Measurements from ENCODE around the gene PLCH1.

Gene PLCH1

GRCh38 chr3:155778462-155778861 is 33.6 kb upstream of the PLCH1 start:
- Histone ChIP-seq H2BK5ac (ENCODE audit: low read depth, low read length, poor library complexity, severe bottlenecking) (no peak overlapping the region), H3K9me3 (ENCODE audit: control insufficient read depth, low read length) (peaks cover 10% of the 10 kb centered on the region), H3K4me1 (ENCODE audit: control insufficient read depth, insufficient read depth, low read depth, low read length) (no peaks in the 10 kb centered on the region), H2BK12ac (ENCODE audit: low read length in 2 of 2) (no peak overlapping the region), H4K91ac (ENCODE audit: low read length) (no peak overlapping the region), H3K27ac (ENCODE audit: low read length, poor library complexity, severe bottlenecking) (no peak overlapping the region), H3K18ac (ENCODE audit: low read depth in 1 of 2, low read length in 2 of 2) (no peak overlapping the region), H3K14ac (ENCODE audit: low read length in 2 of 2) (no peak overlapping the region), H2BK15ac (ENCODE audit: low read depth, poor library complexity, severe bottlenecking) (no peak overlapping the region), H3K36me3 (ENCODE audit: control insufficient read depth in 1 of 2, insufficient read depth in 2 of 2, low read depth in 1 of 2, low read length in 2 of 2) (peaks cover 0 to 8% of the 10 kb centered on the region in 2 experiments), H2AK5ac (ENCODE audit: low read length, severe bottlenecking) (no peak overlapping the region), H3K4ac (ENCODE audit: low read depth in 1 of 2, low read length in 2 of 2) (no peak overlapping the region), H3K9ac (ENCODE audit: low read length) (no peak overlapping the region), H2BK120ac (ENCODE audit: low read depth, low read length) (no peak overlapping the region), H4K8ac (ENCODE audit: low read length) (no peak overlapping the region), H3K4me3 (ENCODE audit: insufficient read depth in 1 of 2, low read depth in 1 of 2, low read length in 2 of 2) (no peak overlapping the region), H3K79me1 (replicated peaks; ENCODE audit: low read length, poor library complexity, severe bottlenecking) (peaks cover 3% of the 10 kb centered on the region), H3K27me3 (ENCODE audit: control insufficient read depth in 1 of 2, insufficient read depth in 1 of 2, low read length in 2 of 2) (no peaks in the 10 kb centered on the region), H3K4me2 (ENCODE audit: low read length, poor library complexity, severe bottlenecking) (no peak overlapping the region), H3K23ac (ENCODE audit: low read length in 2 of 2) (no peak overlapping the region), H2AFZ (ENCODE audit: low read depth, low read length) (no peak overlapping the region)
- DNase-seq: no peak

- Histone ChIP-seq H3K14ac (ENCODE audit: low read length in 2 of 2) (no peak overlapping the region), H3K23ac (ENCODE audit: low read length in 2 of 2) (no peak overlapping the region), H2BK12ac (ENCODE audit: low read length in 2 of 2) (no peak overlapping the region), H2BK5ac (ENCODE audit: low read depth, low read length, poor library complexity, severe bottlenecking) (no peak overlapping the region), H3K27ac (ENCODE audit: low read length, poor library complexity, severe bottlenecking) (no peak overlapping the region), H3K18ac (ENCODE audit: low read depth in 1 of 2, low read length in 2 of 2) (no peak overlapping the region), H3K4ac (ENCODE audit: low read depth in 1 of 2, low read length in 2 of 2) (no peak overlapping the region), H2AK5ac (ENCODE audit: low read length, severe bottlenecking) (no peak overlapping the region), H3K4me2 (ENCODE audit: low read length, poor library complexity, severe bottlenecking) (no peak overlapping the region), H4K91ac (ENCODE audit: low read length) (no peak overlapping the region), H4K8ac (ENCODE audit: low read length) (no peak overlapping the region), H3K27me3 (ENCODE audit: control insufficient read depth in 1 of 2, insufficient read depth in 1 of 2, low read length in 2 of 2) (no peaks in the 10 kb centered on the region), H3K4me1 (ENCODE audit: control insufficient read depth, insufficient read depth, low read depth, low read length) (peaks cover 3% of the 10 kb centered on the region), H2BK120ac (ENCODE audit: low read depth, low read length) (no peak overlapping the region), H3K4me3 (ENCODE audit: insufficient read depth in 1 of 2, low read depth in 1 of 2, low read length in 2 of 2) (no peak overlapping the region), H2BK15ac (ENCODE audit: low read depth, poor library complexity, severe bottlenecking) (no peak overlapping the region), H3K9me3 (ENCODE audit: control insufficient read depth, low read length) (no peaks in the 10 kb centered on the region), H3K36me3 (ENCODE audit: control insufficient read depth in 1 of 2, insufficient read depth in 2 of 2, low read depth in 1 of 2, low read length in 2 of 2) (peaks cover 4 to 8% of the 10 kb centered on the region in 2 experiments), H3K79me1 (replicated peaks; ENCODE audit: low read length, poor library complexity, severe bottlenecking) (peaks cover 1% of the 10 kb centered on the region), H3K9ac (ENCODE audit: low read length) (no peak overlapping the region), H2AFZ (ENCODE audit: low read depth, low read length) (no peak overlapping the region)
- WGBS: no CpG with 5 or more reads among the region's 1 CpG
- DNase-seq: no peak
Measured at GRCh38 chr3:155772801-155773200, 27.9 kb upstream of the PLCH1 start.

- H2BK15ac ChIP-seq (ENCODE audit: low read depth, poor library complexity, severe bottlenecking): no peak overlapping the region
- WGBS: 93% methylated on average over 6 of the region's 6 CpGs
- H2BK12ac ChIP-seq (ENCODE audit: low read length in 2 of 2): no peak overlapping the region
- no peak overlapping the region for H3K9ac ChIP-seq (ENCODE audit: low read length)
- no peak overlapping the region for H3K4ac ChIP-seq (ENCODE audit: low read depth in 1 of 2, low read length in 2 of 2)
- H3K4me2 ChIP-seq (ENCODE audit: low read length, poor library complexity, severe bottlenecking): no peak overlapping the region
- H2AFZ ChIP-seq (ENCODE audit: low read depth, low read length): no peak overlapping the region
- H3K36me3 ChIP-seq (ENCODE audit: control insufficient read depth in 1 of 2, insufficient read depth in 2 of 2, low read depth in 1 of 2, low read length in 2 of 2): peaks cover 4 to 8% of the 10 kb centered on the region in 2 experiments
- H2BK5ac ChIP-seq (ENCODE audit: low read depth, low read length, poor library complexity, severe bottlenecking): no peak overlapping the region
- no peaks in the 10 kb centered on the region for H3K9me3 ChIP-seq (ENCODE audit: control insufficient read depth, low read length)
- no peak overlapping the region for H3K27ac ChIP-seq (ENCODE audit: low read length, poor library complexity, severe bottlenecking)
- no peak overlapping the region for H2AK5ac ChIP-seq (ENCODE audit: low read length, severe bottlenecking)
- no peak overlapping the region for H3K23ac ChIP-seq (ENCODE audit: low read length in 2 of 2)
- H4K8ac ChIP-seq (ENCODE audit: low read length): no peak overlapping the region
- no peak overlapping the region for H2BK120ac ChIP-seq (ENCODE audit: low read depth, low read length)
- DNase-seq: peak; percentile 25
- peaks cover 3% of the 10 kb centered on the region for H3K4me1 ChIP-seq (ENCODE audit: control insufficient read depth, insufficient read depth, low read depth, low read length)
- H3K18ac ChIP-seq (ENCODE audit: low read depth in 1 of 2, low read length in 2 of 2): no peak overlapping the region
- peak overlapping the region in 1 of 2 experiments; percentile 11 for H3K14ac ChIP-seq (ENCODE audit: low read length in 2 of 2)
- H3K79me1 ChIP-seq (replicated peaks; ENCODE audit: low read length, poor library complexity, severe bottlenecking): no peaks in the 10 kb centered on the region
- no peaks in the 10 kb centered on the region for H3K27me3 ChIP-seq (ENCODE audit: control insufficient read depth in 1 of 2, insufficient read depth in 1 of 2, low read length in 2 of 2)
- H4K91ac ChIP-seq (ENCODE audit: low read length): no peak overlapping the region
- H3K4me3 ChIP-seq (ENCODE audit: insufficient read depth in 1 of 2, low read depth in 1 of 2, low read length in 2 of 2): no peak overlapping the region
Measured at GRCh38 chr3:155771126-155771525, 26.3 kb upstream of the PLCH1 start.

- Histone ChIP-seq H3K4me1 (ENCODE audit: control insufficient read depth, insufficient read depth, low read depth, low read length) (peaks cover 3% of the 10 kb centered on the region), H3K18ac (ENCODE audit: low read depth in 1 of 2, low read length in 2 of 2) (no peak overlapping the region), H2BK12ac (ENCODE audit: low read length in 2 of 2) (no peak overlapping the region), H4K91ac (ENCODE audit: low read length) (no peak overlapping the region), H2AFZ (ENCODE audit: low read depth, low read length) (no peak overlapping the region), H3K4me2 (ENCODE audit: low read length, poor library complexity, severe bottlenecking) (no peak overlapping the region), H2BK5ac (ENCODE audit: low read depth, low read length, poor library complexity, severe bottlenecking) (no peak overlapping the region), H3K27ac (ENCODE audit: low read length, poor library complexity, severe bottlenecking) (no peak overlapping the region), H2BK120ac (ENCODE audit: low read depth, low read length) (no peak overlapping the region), H3K9ac (ENCODE audit: low read length) (no peak overlapping the region), H3K79me1 (replicated peaks; ENCODE audit: low read length, poor library complexity, severe bottlenecking) (no peaks in the 10 kb centered on the region), H3K23ac (ENCODE audit: low read length in 2 of 2) (no peak overlapping the region), H3K14ac (ENCODE audit: low read length in 2 of 2) (no peak overlapping the region), H3K27me3 (ENCODE audit: control insufficient read depth in 1 of 2, insufficient read depth in 1 of 2, low read length in 2 of 2) (no peaks in the 10 kb centered on the region), H3K4me3 (ENCODE audit: insufficient read depth in 1 of 2, low read depth in 1 of 2, low read length in 2 of 2) (no peak overlapping the region), H4K8ac (ENCODE audit: low read length) (no peak overlapping the region), H2AK5ac (ENCODE audit: low read length, severe bottlenecking) (no peak overlapping the region), H2BK15ac (ENCODE audit: low read depth, poor library complexity, severe bottlenecking) (no peak overlapping the region), H3K36me3 (ENCODE audit: control insufficient read depth in 1 of 2, insufficient read depth in 2 of 2, low read depth in 1 of 2, low read length in 2 of 2) (peaks cover 4 to 8% of the 10 kb centered on the region in 2 experiments), H3K4ac (ENCODE audit: low read depth in 1 of 2, low read length in 2 of 2) (no peak overlapping the region), H3K9me3 (ENCODE audit: control insufficient read depth, low read length) (no peaks in the 10 kb centered on the region)
- DNase-seq: peak; percentile 41
- WGBS: 43% methylated on average over 1 of the region's 1 CpG
Measured at GRCh38 chr3:155766206-155766605, 21.3 kb upstream of the PLCH1 start.
